Parathyroid adenoma (tissue), 2 donors: ENCODE measurements around the gene KATNB1.
A peak's percentile ranks its signal among the peaks of the same experiment; 100 is the strongest.
"Not testable (repeated sequence)": the region's sequence is repeated elsewhere in the genome, so short reads cannot be mapped to it uniquely, and the experiment has no call there.

ENCODE experiments used
- H2AFZ ChIP-seq: fragments of 300-600 bp; sonication (generic); one replicate; pipeline ENCODE4 v1.7.0; 2017; ENCODE audit warnings: antibody characterized with exemption, mild to moderate bottlenecking
- H3K27ac ChIP-seq: fragments of 300-600 bp; sonication (generic); one replicate; pipeline ENCODE4 v1.7.0; 2017
- H3K27me3 ChIP-seq: fragments of 300-600 bp; sonication (generic); one replicate; pipeline ENCODE4 v1.7.0; 2017; ENCODE audit warnings: low read length; ENCODE audit not compliant: control insufficient read depth, insufficient read depth
- H3K36me3 ChIP-seq: fragments of 300-600 bp; sonication (generic); one replicate; pipeline ENCODE4 v1.7.0; 2017; ENCODE audit warnings: low read length; ENCODE audit not compliant: control insufficient read depth, insufficient read depth
- H3K4me1 ChIP-seq: fragments of 300-600 bp; sonication (generic); one replicate; pipeline ENCODE4 v1.7.0; 2017; ENCODE audit warnings: control low read depth
- H3K4me2 ChIP-seq: fragments of 300-600 bp; sonication (generic); one replicate; pipeline ENCODE4 v1.7.0; 2017; ENCODE audit warnings: low read length
- H3K4me3 ChIP-seq: fragments of 300-600 bp; sonication (generic); one replicate; pipeline ENCODE4 v1.7.0; 2017; ENCODE audit warnings: low read depth, low read length
- H3K79me2 ChIP-seq: fragments of 300-600 bp; sonication (generic); one replicate; pipeline ENCODE4 v1.7.0; 2017; ENCODE audit warnings: control low read depth
- H3K9ac ChIP-seq: fragments of 300-600 bp; sonication (generic); one replicate; pipeline ENCODE4 v1.7.0; 2017; ENCODE audit warnings: mild to moderate bottlenecking
- H3K9me3 ChIP-seq: fragments of 300-600 bp; sonication (generic); one replicate; pipeline ENCODE4 v1.7.0; 2017; ENCODE audit warnings: low read length; ENCODE audit not compliant: control insufficient read depth
- CTCF ChIP-seq: fragments of 300-600 bp; sonication (generic); IDR thresholded peaks from one replicate; pipeline ENCODE4 v1.7.0; 2017; ENCODE audit warnings: antibody characterized with exemption, mild to moderate bottlenecking
- donor health status: primary hyperparathyroidism.

KATNB1 gene

GRCh38 chr16:57791195-57791892 is 55.8 kb downstream of the KATNB1 start:
- Histone ChIP-seq H2AFZ (no peak overlapping the region), H3K27ac (no peak overlapping the region), H3K36me3 (no peaks in the 10 kb centered on the region)

DNA sequence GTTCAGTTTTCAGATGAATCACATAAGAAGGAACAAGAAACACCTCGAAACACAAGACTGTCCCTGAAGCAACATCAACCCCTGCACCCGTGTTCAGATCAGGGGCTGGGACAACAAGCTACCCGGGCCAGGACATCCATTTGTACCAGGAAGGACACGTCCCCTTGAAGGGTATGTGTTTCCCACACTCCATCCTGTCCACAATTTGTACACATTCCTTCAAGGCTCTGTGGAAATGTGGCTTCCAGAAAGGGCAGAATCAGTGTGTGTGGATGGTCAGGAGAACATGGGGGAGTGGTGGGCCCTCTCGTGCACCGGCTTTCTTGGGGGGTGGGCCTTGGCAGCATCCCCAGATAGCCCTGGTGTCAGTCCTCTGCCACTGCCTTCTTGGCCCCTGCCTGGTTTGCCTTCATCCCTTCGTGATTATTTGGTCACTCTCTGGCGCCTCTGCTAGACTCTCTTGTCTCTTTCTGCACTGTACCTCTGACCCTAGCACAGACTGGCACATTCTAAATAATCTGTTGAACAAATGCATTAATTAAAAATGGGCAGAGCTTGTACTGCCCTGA is 56.4 kb downstream of the KATNB1 start:
- H3K9me3 ChIP-seq: no peaks in the 10 kb centered on the region
- no peak overlapping the region for H3K9ac ChIP-seq
- peaks cover 4% of the 10 kb centered on the region for H3K4me1 ChIP-seq
- no peaks in the 10 kb centered on the region for H3K27me3 ChIP-seq
- no peak overlapping the region for H2AFZ ChIP-seq
- no peak overlapping the region for H3K4me2 ChIP-seq
- peaks cover 25% of the 10 kb centered on the region for H3K79me2 ChIP-seq
- H3K4me3 ChIP-seq: no peak overlapping the region
- no peaks in the 10 kb centered on the region for H3K36me3 ChIP-seq
- TF ChIP-seq CTCF: no peak
- H3K27ac ChIP-seq: no peak overlapping the region

More at GRCh38 chr16:57791195-57791892, 55.8 kb downstream of the KATNB1 start:
- Histone ChIP-seq H3K4me2 (no peak overlapping the region), H3K79me2 (peaks cover 24% of the 10 kb centered on the region), H3K4me1 (peaks cover 2% of the 10 kb centered on the region), H3K27me3 (no peaks in the 10 kb centered on the region), H3K9ac (no peak overlapping the region), H3K4me3 (no peak overlapping the region), H3K9me3 (no peaks in the 10 kb centered on the region)
- no peak for TF ChIP-seq CTCF

- peaks cover 17% of the 10 kb centered on the region for H3K4me1 ChIP-seq
- H3K36me3 ChIP-seq: no peaks in the 10 kb centered on the region
- H3K9ac ChIP-seq: no peak overlapping the region
- no peak for TF ChIP-seq CTCF
- H3K4me2 ChIP-seq: no peak overlapping the region
- H3K27ac ChIP-seq: no peak overlapping the region
- H3K9me3 ChIP-seq: no peaks in the 10 kb centered on the region
- H3K4me3 ChIP-seq: no peak overlapping the region
- no peak overlapping the region for H2AFZ ChIP-seq
- H3K79me2 ChIP-seq: peaks cover 25% of the 10 kb centered on the region
- H3K27me3 ChIP-seq: no peaks in the 10 kb centered on the region
These were observed 59.4 kb downstream of the KATNB1 start for GRCh38 chr16:57794849-57795430.

DNA sequence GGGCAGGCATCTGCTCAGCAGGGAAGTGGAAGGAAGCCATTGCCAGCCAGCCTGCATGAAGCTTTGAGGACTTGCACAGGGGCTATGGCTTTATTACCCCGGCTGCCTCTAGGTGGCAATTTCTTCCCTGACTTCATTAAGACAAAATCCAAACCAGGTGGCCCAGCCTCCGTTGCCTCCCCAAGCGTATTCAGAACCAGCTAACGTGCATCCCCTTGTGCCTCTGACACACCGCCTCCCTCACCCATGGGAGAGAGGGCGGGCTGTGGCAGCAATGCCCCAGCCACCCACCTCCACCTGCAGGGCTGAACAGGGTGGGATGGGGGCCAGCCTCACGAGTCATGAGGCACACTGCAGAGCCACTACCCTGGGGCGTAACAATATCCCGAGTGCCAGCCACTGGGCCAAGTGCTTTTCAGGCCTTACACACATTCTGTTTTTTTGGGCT is 59.9 kb downstream of the KATNB1 start:
- Histone ChIP-seq H3K27me3 (no peaks in the 10 kb centered on the region), H2AFZ (no peak overlapping the region), H3K36me3 (no peaks in the 10 kb centered on the region), H3K4me2 (no peak overlapping the region), H3K9ac (no peak overlapping the region), H3K27ac (no peak overlapping the region), H3K4me3 (no peak overlapping the region), H3K4me1 (peaks cover 17% of the 10 kb centered on the region), H3K79me2 (peaks cover 24% of the 10 kb centered on the region), H3K9me3 (no peaks in the 10 kb centered on the region)
- peak; percentile 55 for TF ChIP-seq CTCF

DNA sequence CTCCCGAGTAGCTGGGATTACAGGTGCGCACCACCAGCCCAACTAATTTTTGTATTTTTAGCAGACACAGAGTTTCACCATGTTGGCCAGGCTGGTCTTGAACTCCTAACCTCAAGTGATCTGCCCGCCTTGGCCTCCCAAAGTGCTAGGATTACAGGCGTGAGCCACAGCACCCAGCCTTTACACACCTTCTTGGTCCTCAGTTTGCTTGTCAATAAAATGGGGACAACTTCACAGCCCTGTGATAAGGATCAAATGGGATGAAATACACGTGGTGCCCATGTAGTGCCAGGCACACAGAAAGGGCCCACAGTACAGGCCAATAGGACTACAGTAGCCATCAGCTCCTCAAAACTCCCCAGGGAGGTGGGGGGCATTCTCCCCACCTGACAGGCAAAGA is 60.4 kb downstream of the KATNB1 start:
- H3K79me2 ChIP-seq: peaks cover 23% of the 10 kb centered on the region
- not testable (repeated sequence) for H2AFZ ChIP-seq, H3K27me3 ChIP-seq, H3K4me2 ChIP-seq, H3K27ac ChIP-seq, H3K9me3 ChIP-seq, H3K36me3 ChIP-seq, H3K4me3 ChIP-seq, H3K9ac ChIP-seq
- H3K4me1 ChIP-seq: peaks cover 17% of the 10 kb centered on the region
